SK-N-SH treated with all-trans-retinoic acid at 6 μM for 48 hours (cell line): ENCODE results near the gene PARM1.

Experiments used
- CSDC2 ChIP-seq: fragments of 250-450 bp; sonication (Bioruptor Pico); IDR thresholded peaks from 2 replicates; pipeline ENCODE4 v1.5.0; 2020; ENCODE audit warnings: mild to moderate bottlenecking, moderate library complexity
- GLIS3 ChIP-seq: fragments of 250-450 bp; sonication (Bioruptor Pico); IDR thresholded peaks from 2 replicates; pipeline ENCODE4 v1.5.0; 2020; ENCODE audit warnings: mild to moderate bottlenecking, moderate library complexity
- POU6F1 ChIP-seq: fragments of 250-450 bp; sonication (Bioruptor Pico); IDR thresholded peaks from 2 replicates; pipeline ENCODE4 v1.8.0; 2021; ENCODE audit warnings: low read depth, mild to moderate bottlenecking, moderate library complexity, borderline replicate concordance
- PPARA ChIP-seq: fragments of 250-450 bp; sonication (Bioruptor Pico); IDR thresholded peaks from 2 replicates; pipeline ENCODE4 v1.5.0; 2020; ENCODE audit warnings: mild to moderate bottlenecking, borderline replicate concordance
- RARB ChIP-seq: fragments of 250-450 bp; sonication (Bioruptor Pico); IDR thresholded peaks from 2 replicates; pipeline ENCODE4 v1.8.0; 2021; ENCODE audit warnings: mild to moderate bottlenecking, moderate library complexity
- SNAI2 ChIP-seq: fragments of 250-450 bp; sonication (Bioruptor Pico); IDR thresholded peaks from 2 replicates; pipeline ENCODE4 v1.5.0; 2020; ENCODE audit warnings: mild to moderate bottlenecking, moderate library complexity
- TCF4 ChIP-seq: fragments of 250-450 bp; sonication (Bioruptor Pico); IDR thresholded peaks from 2 replicates; pipeline ENCODE4 v1.8.0; 2021; ENCODE audit warnings: mild to moderate bottlenecking, moderate library complexity, borderline replicate concordance
- TOX ChIP-seq: fragments of 250-450 bp; sonication (Bioruptor Pico); IDR thresholded peaks from 2 replicates; pipeline ENCODE4 v1.8.0; 2021; ENCODE audit warnings: mild to moderate bottlenecking, moderate library complexity, borderline replicate concordance
- ZFP3 ChIP-seq: fragments of 250-450 bp; sonication (Bioruptor Pico); IDR thresholded peaks from 2 replicates; pipeline ENCODE4 v1.5.0; 2020; ENCODE audit warnings: mild to moderate bottlenecking, moderate library complexity
- ZFP30 ChIP-seq: fragments of 450-650 bp; formaldehyde crosslinking; IDR thresholded peaks from 2 replicates; pipeline ENCODE4 v1.5.0; 2022; ENCODE audit warnings: mild to moderate bottlenecking, moderate library complexity
- ZNF565 ChIP-seq: fragments of 450-650 bp; formaldehyde crosslinking; conservative IDR thresholded peaks from 2 replicates; pipeline ENCODE4 v1.5.0; 2020; ENCODE audit warnings: low read depth, mild to moderate bottlenecking, moderate library complexity
- ZNF8 ChIP-seq: fragments of 450-650 bp; formaldehyde crosslinking; IDR thresholded peaks from 2 replicates; pipeline ENCODE4 v1.5.0; 2020; ENCODE audit warnings: mild to moderate bottlenecking, moderate library complexity

- TF ChIP-seq CSDC2 (CRISPR knock-in tag): no peak
- TF ChIP-seq ZNF8: no peak
- no peak for TF ChIP-seq ZFP3 (CRISPR knock-in tag)
- no peak for TF ChIP-seq TOX
- TF ChIP-seq TCF4 (CRISPR knock-in tag): no peak
- no peak for TF ChIP-seq GLIS3 (CRISPR knock-in tag)
- TF ChIP-seq SNAI2: no peak
- TF ChIP-seq PPARA: no peak
- TF ChIP-seq POU6F1: no peak
- no peak for TF ChIP-seq ZFP30 (CRISPR knock-in tag)
- TF ChIP-seq RARB (CRISPR knock-in tag): no peak
- TF ChIP-seq ZNF565 (CRISPR knock-in tag): no peak
Observed at GRCh38 chr4:75016472-75016871, 83.6 kb downstream of the PARM1 start.
